Endothelial cell of umbilical vein (primary cell): Measurements from ENCODE around the gene CFAP61.
A peak's percentile ranks its signal among the peaks of the same experiment; 100 is the strongest.

Experiments
- CTCF ChIP-seq, 2 donors: IDR thresholded peaks; 1 replicate in 1 of 2; 2 replicates in 1 of 2; pipeline ENCODE4 v1.5.1; 2011; ENCODE audit warnings: low read length in 2 of 2, mild to moderate bottlenecking in 2 of 2, moderate library complexity in 2 of 2, control low read depth in 1 of 2, inconsistent platforms in 1 of 2, low read depth in 1 of 2; ENCODE audit not compliant: insufficient read depth in 1 of 2; ENCODE audit errors: extremely low read depth in 1 of 2
- EZH2 ChIP-seq: IDR thresholded peaks from 2 replicates; pipeline ENCODE4 v1.6.1; 2012; ENCODE audit warnings: borderline replicate concordance, low read depth, mild to moderate bottlenecking, moderate library complexity, low read length, inconsistent platforms; ENCODE audit not compliant: severe bottlenecking
- MAX ChIP-seq: IDR thresholded peaks from 2 replicates; pipeline ENCODE4 v1.6.1; 2011; ENCODE audit not compliant: insufficient read depth, insufficient read length
- POLR2A ChIP-seq: IDR thresholded peaks from 2 replicates; pipeline ENCODE4 v1.6.1; 2012; ENCODE audit warnings: low read depth, mild to moderate bottlenecking, control low read depth, low read length
- POLR2AphosphoS5 ChIP-seq: IDR thresholded peaks from 2 replicates; pipeline ENCODE4 v1.6.1; 2012; ENCODE audit warnings: low read depth, mild to moderate bottlenecking, control low read depth, low read length, moderate library complexity; ENCODE audit not compliant: insufficient read depth

- peak in 1 of 2 donors; percentile 13 for TF ChIP-seq CTCF (IDR thresholded peaks at IDR 0.05; ENCODE audit: extremely low read depth in 1 of 2, insufficient read depth in 1 of 2, low read depth in 1 of 2, low read length in 2 of 2)
- no peak for TF ChIP-seq POLR2AphosphoS5
- TF ChIP-seq POLR2A = no peak
- no peak for TF ChIP-seq EZH2
- TF ChIP-seq MAX = no peak
Observed at GRCh38 chr20:20083807-20084206, 31.5 kb downstream of the CFAP61 start.
